ENCODE data around the gene CCN6. TPM values are rescaled to one million over a fixed set of nuclear protein-coding genes. Genes with fewer than 3 reads are reported as not detected.

The CCN6 gene
- total RNA-seq, 1 donor from 2014 or later = not detected

- DNase-seq (ENCODE audit: low spot score) = no peak
- no peak overlapping the region for H3K4me2 ChIP-seq
- peaks cover 13% of the 10 kb centered on the region for H3K4me1 Mint-ChIP-seq
- no peaks in the 10 kb centered on the region for H3K79me2 ChIP-seq (ENCODE audit: low read depth)
- H3K9ac ChIP-seq = no peak overlapping the region
- no peaks in the 10 kb centered on the region for H3K4me1 ChIP-seq
- no peak overlapping the region for H3K4me3 Mint-ChIP-seq
- no peaks in the 10 kb centered on the region for H3F3A ChIP-seq (ENCODE audit: low read depth)
- H3K27me3 Mint-ChIP-seq (ENCODE audit: insufficient read depth, low read depth) = peaks cover 10% of the 10 kb centered on the region
- H3K36me3 ChIP-seq = no peaks in the 10 kb centered on the region
- no peak overlapping the region for H3K27ac Mint-ChIP-seq
- H3K27me3 ChIP-seq = peaks cover 9% of the 10 kb centered on the region
- H3K9me3 ChIP-seq (ENCODE audit: low read depth) = no peaks in the 10 kb centered on the region
- H2AFZ ChIP-seq (replicated peaks) = no peak overlapping the region
- TF ChIP-seq EZH2phosphoT487 (IDR thresholded peaks at IDR 0.05) (no peak), EZH2 (IDR thresholded peaks at IDR 0.05) (no peak)
- TF ChIP-seq, protein P1, sequence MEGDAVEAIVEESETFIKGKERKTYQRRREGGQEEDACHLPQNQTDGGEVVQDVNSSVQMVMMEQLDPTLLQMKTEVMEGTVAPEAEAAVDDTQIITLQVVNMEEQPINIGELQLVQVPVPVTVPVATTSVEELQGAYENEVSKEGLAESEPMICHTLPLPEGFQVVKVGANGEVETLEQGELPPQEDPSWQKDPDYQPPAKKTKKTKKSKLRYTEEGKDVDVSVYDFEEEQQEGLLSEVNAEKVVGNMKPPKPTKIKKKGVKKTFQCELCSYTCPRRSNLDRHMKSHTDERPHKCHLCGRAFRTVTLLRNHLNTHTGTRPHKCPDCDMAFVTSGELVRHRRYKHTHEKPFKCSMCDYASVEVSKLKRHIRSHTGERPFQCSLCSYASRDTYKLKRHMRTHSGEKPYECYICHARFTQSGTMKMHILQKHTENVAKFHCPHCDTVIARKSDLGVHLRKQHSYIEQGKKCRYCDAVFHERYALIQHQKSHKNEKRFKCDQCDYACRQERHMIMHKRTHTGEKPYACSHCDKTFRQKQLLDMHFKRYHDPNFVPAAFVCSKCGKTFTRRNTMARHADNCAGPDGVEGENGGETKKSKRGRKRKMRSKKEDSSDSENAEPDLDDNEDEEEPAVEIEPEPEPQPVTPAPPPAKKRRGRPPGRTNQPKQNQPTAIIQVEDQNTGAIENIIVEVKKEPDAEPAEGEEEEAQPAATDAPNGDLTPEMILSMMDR (IDR thresholded peaks at IDR 0.05) = no peak
- no peaks in the 10 kb centered on the region for H4K20me1 ChIP-seq (ENCODE audit: low read depth)
- H3K27ac ChIP-seq = no peak overlapping the region
- H3K4me3 ChIP-seq = no peak overlapping the region
- H3K36me3 Mint-ChIP-seq = no peaks in the 10 kb centered on the region
- H3K9me3 Mint-ChIP-seq = no peaks in the 10 kb centered on the region
Observed at GRCh38 chr6:112033791-112034615, 19.9 kb upstream of the CCN6 start.

GRCh38 chr6:112034616-112034995, 19.3 kb upstream of the CCN6 start:
- no peaks in the 10 kb centered on the region for H3K36me3 ChIP-seq
- Mint-ChIP-seq H3K27me3 (ENCODE audit: insufficient read depth, low read depth) (peaks cover 6% of the 10 kb centered on the region), H3K27ac (no peak overlapping the region), H3K4me3 (no peak overlapping the region), H3K36me3 (no peaks in the 10 kb centered on the region), H3K4me1 (peaks cover 13% of the 10 kb centered on the region), H3K9me3 (no peaks in the 10 kb centered on the region)
- no peak overlapping the region for H3K4me3 ChIP-seq
- H3K4me1 ChIP-seq = no peaks in the 10 kb centered on the region
- H3K27me3 ChIP-seq = peaks cover 9% of the 10 kb centered on the region
- H3K9me3 ChIP-seq (ENCODE audit: low read depth) = no peaks in the 10 kb centered on the region
- TF ChIP-seq, protein P1 (IDR thresholded peaks at IDR 0.05) = no peak
- TF ChIP-seq EZH2 (IDR thresholded peaks at IDR 0.05) (no peak), EZH2phosphoT487 (IDR thresholded peaks at IDR 0.05) (no peak)
- no peak overlapping the region for H3K27ac ChIP-seq
- no peaks in the 10 kb centered on the region for H4K20me1 ChIP-seq (ENCODE audit: low read depth)
- no peak for DNase-seq (ENCODE audit: low spot score)
- no peak overlapping the region for H2AFZ ChIP-seq (replicated peaks)
- H3K4me2 ChIP-seq = no peak overlapping the region
- no peaks in the 10 kb centered on the region for H3F3A ChIP-seq (ENCODE audit: low read depth)
- no peak overlapping the region for H3K9ac ChIP-seq
- H3K79me2 ChIP-seq (ENCODE audit: low read depth) = no peaks in the 10 kb centered on the region

GRCh38 chr6:112036088-112036637, 17.7 kb upstream of the CCN6 start:
- Histone ChIP-seq H3K36me3 (no peaks in the 10 kb centered on the region), H3K4me1 (no peaks in the 10 kb centered on the region), H2AFZ (replicated peaks) (no peak overlapping the region), H3K9ac (no peak overlapping the region), H3K9me3 (ENCODE audit: low read depth) (no peaks in the 10 kb centered on the region), H3F3A (ENCODE audit: low read depth) (no peaks in the 10 kb centered on the region), H3K79me2 (ENCODE audit: low read depth) (no peaks in the 10 kb centered on the region), H3K4me2 (no peak overlapping the region), H3K4me3 (no peak overlapping the region), H4K20me1 (ENCODE audit: low read depth) (no peaks in the 10 kb centered on the region), H3K27ac (no peak overlapping the region), H3K27me3 (peaks cover 9% of the 10 kb centered on the region)
- H3K27ac Mint-ChIP-seq = no peak overlapping the region
- peaks cover 4% of the 10 kb centered on the region for H3K27me3 Mint-ChIP-seq (ENCODE audit: insufficient read depth, low read depth)
- peaks cover 12% of the 10 kb centered on the region for H3K4me1 Mint-ChIP-seq
- no peaks in the 10 kb centered on the region for H3K36me3 Mint-ChIP-seq
- no peaks in the 10 kb centered on the region for H3K9me3 Mint-ChIP-seq
- DNase-seq (ENCODE audit: low spot score) = no peak
- TF ChIP-seq, protein P1 (IDR thresholded peaks at IDR 0.05) = no peak
- no peak for TF ChIP-seq EZH2 (IDR thresholded peaks at IDR 0.05)
- no peak for TF ChIP-seq EZH2phosphoT487 (IDR thresholded peaks at IDR 0.05)
- H3K4me3 Mint-ChIP-seq = no peak overlapping the region

Measured in neural progenitor cell (in vitro differentiated cells).